GM18873 (cell line): ENCODE data around the gene HLA-G.
"Not testable (repeated sequence)": the region's sequence is repeated elsewhere in the genome, so short reads cannot be mapped to it uniquely, and the experiment has no call there.

Experiments used
- ATAC-seq: cut with Tn5 transposase; IDR thresholded peaks from one replicate; pipeline ENCODE4 v1.9.1; 2021; ENCODE audit warnings: mild to moderate bottlenecking, moderate library complexity, moderate number of reproducible peaks; ENCODE audit not compliant: unreplicated experiment, low FRiP score

Gene HLA-G

DNA sequence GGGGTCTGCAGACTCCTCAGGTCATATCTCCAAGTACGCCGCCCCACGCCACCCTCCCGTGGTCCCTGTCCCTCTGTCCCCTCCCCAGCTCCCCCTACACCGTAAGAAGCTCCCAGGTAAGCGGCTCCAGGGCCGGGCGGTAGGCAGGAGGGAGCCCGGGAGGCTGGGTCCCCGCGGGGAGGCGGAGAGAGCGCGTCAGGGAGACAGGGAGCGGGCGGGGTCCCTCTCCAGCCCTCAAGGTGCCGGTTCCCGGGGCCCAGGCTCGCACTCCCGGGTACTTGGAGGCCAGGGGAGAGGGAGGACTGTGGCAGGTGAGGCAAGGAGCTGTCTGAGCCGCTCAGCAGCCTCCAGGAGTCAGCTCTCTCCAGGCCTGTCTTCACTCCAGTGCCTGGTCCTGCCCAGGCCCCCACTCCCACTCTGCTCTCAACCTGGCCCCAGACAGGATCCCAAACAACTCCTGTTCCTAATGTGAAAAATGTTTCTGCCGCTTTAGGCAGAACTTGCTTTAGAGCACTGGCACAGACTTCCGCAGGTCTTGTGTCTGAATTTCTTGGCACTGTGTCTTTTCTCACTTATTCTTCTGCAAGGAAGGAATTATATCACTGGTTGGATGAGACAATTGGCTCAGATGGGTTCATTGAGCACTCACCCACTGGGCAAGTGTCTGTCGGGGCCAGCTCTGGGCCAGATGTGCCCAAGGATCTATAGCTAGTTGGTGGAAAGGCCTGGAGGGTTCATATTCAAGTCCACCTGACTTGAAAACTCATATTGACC is 36.6 kb downstream of the HLA-G start:
- ATAC-seq: no peak

DNA sequence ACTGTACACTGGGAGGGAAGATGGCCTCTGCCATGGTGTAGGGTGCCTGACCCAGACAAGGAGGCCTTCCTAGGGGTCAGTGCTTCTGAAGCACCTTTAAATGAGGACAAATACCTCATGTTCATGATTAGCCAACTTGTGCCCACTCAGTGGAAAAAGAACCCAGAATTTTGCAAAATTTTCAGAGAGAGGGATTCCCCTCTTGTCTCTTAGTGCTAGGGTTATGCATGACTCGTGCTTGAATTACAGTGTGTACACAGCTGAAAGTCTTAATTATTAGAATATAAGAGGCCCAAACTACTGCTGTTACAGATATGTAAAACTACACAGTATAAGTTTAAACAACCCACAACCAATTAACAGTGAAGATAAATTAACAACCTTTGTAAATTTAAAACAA is 38.0 kb downstream of the HLA-G start:
- ATAC-seq: no peak

DNA sequence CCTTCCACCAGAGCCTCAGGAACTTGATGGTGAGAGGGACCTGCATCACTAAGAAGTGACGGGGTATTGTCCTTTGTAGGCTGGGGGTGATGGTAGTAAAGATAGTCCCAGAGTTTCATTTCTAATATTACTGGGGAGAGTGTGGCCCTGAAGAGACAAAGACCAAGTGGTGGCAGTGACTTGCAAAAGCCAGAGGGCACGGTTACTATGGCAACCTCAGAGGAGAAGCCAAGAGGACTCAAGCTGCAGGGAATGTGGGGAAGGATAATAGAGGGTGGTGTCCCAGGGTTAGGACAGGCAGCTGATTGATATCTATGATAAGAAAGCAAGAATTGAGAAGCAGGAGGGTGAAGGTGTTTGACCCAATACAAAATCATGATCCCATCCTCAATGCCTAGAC is 42.5 kb downstream of the HLA-G start:
- no peak for ATAC-seq

GRCh38 chr6:29872791-29873190 is 45.2 kb downstream of the HLA-G start:
- no peak for ATAC-seq

- ATAC-seq: no peak
These were observed 47.6 kb downstream of the HLA-G start for GRCh38 chr6:29875257-29875656.

DNA sequence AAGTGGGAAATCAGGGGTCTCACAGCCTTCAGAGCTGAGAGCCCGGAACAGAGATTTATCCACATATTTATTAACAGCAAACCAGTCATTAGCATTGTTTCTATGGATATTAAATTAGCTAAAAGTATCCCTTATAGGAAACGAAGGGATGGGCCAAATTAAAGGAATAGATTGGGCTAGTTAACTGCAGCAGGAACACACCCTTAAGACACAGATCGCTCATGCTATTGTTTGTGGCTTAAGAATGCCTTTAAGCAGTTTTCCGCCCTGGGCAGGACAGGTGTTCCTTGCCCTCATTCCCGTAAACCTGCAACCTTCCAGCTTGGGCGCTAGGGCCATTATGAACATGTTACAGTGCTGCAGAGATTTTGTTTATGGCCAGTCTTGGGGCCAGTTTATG is 48.1 kb downstream of the HLA-G start:
- not testable (repeated sequence) for ATAC-seq
